Measurements from ENCODE around the gene ZNF500.
"Not testable (repeated sequence)": the region's sequence is repeated elsewhere in the genome, so short reads cannot be mapped to it uniquely, and the experiment has no call there.

ZNF500 gene

DNA sequence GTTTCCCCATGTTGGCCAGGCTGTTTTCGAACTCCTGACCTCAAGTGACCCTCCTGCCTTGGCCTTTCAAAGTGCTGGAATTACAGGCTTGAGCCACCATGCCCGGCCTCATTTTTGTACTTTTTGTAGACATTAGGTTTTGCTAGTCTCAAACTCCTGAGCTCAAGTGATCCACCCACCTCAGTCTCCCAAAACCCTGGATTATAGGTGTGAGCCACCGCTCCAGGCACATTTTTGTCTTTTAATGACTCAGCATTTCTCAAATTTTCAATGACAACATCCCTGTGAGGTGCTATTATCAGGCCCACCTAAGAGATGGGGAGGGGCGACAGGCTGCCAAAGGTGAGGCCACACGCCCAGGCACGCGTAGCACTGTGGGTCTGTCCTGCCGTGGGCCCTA lies 20.1 kb upstream of the ZNF500 start:
- Histone ChIP-seq H3K27ac (ENCODE audit: insufficient read depth, low read depth, low read length, poor library complexity, severe bottlenecking) (no peak overlapping the region), H3K36me3 (ENCODE audit: control insufficient read depth, insufficient read depth, low read length) (no peaks in the 10 kb centered on the region), H3K4me3 (ENCODE audit: insufficient read depth, low read depth, low read length) (no peak overlapping the region), H3K27me3 (ENCODE audit: control insufficient read depth, insufficient read depth, low read length, poor library complexity, severe bottlenecking) (no peaks in the 10 kb centered on the region), H3K9me3 (ENCODE audit: control insufficient read depth, low read length) (no peaks in the 10 kb centered on the region), H3K4me1 (ENCODE audit: control insufficient read depth, insufficient read depth, low read length) (peaks cover 6% of the 10 kb centered on the region)
- WGBS, 2 experiments, result 93 to 95% methylated on average over 8 of the region's 8 CpGs

DNA sequence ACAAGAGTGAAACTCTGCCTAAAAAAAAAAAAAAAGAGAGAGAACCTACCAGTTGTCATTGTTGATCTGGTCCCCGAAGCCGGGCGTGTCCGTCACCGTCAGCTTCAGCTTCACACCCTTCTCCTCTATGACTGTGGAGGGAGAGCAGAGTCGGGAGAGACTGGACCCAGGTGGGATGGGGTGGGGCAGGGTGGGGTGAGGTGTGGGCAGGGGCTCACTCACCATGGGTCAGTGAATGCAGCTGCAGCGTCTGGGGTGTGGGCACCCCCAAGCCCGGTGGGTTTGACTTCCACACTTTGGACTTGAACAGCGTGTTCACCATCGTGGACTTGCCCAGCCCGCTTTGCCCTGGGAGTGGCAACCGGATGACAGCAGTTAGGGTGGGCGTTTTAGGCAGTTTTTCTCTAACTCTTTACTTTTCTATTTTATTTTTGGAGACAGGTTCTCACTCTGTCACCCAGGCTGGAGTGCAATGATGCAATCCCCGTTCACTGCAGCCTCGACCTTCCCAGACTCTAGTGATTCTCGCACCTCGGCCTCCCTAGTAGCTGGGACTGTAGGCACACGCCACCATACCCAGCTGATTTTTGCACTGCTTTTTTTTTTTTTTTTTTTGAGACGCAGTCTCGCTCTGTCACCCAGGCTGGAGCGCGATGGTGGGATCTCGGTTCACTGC lies 18.9 kb upstream of the ZNF500 start:
- Histone ChIP-seq H3K4me3 (ENCODE audit: insufficient read depth, low read depth, low read length) (no peak overlapping the region), H3K9me3 (ENCODE audit: control insufficient read depth, low read length) (no peaks in the 10 kb centered on the region), H3K36me3 (ENCODE audit: control insufficient read depth, insufficient read depth, low read length) (no peaks in the 10 kb centered on the region), H3K27me3 (ENCODE audit: control insufficient read depth, insufficient read depth, low read length, poor library complexity, severe bottlenecking) (no peaks in the 10 kb centered on the region), H3K4me1 (ENCODE audit: control insufficient read depth, insufficient read depth, low read length) (peaks cover 6% of the 10 kb centered on the region), H3K27ac (ENCODE audit: insufficient read depth, low read depth, low read length, poor library complexity, severe bottlenecking) (no peak overlapping the region)
- WGBS, 2 experiments, result 93 to 96% methylated on average over 23 of the region's 23 CpGs

DNA sequence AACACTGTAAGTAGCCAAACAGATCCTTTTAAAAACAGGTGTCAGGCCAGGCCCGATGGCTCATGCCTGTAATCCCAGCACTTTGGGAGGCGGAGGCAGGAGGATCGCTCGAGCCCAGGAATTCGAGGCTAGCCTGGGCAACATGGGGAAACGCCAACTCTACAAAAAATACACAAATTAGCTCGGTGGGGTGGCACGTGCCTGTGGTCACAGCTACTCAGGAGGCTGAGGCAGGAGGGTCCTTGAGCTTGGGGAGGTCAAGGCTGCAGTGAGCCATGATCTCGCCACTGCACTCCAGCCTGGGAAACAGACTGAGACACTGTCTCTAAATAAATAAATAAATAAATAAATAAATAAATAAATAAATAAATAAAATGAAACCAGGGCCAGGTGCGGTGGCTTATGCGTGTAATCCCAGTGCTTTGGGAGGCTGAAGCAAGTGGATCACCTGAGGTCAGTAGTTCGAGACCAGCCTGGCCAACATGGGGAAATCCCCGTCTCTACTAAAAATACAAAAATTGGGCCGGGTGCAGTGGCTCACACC lies 17.6 kb upstream of the ZNF500 start:
- not testable (repeated sequence) for H3K9me3 ChIP-seq (ENCODE audit: control insufficient read depth, low read length); H3K4me3 ChIP-seq (ENCODE audit: insufficient read depth, low read depth, low read length); H3K27me3 ChIP-seq (ENCODE audit: control insufficient read depth, insufficient read depth, low read length, poor library complexity, severe bottlenecking); H3K36me3 ChIP-seq (ENCODE audit: control insufficient read depth, insufficient read depth, low read length); H3K4me1 ChIP-seq (ENCODE audit: control insufficient read depth, insufficient read depth, low read length); H3K27ac ChIP-seq (ENCODE audit: insufficient read depth, low read depth, low read length, poor library complexity, severe bottlenecking)
- WGBS, 2 experiments, result 91 to 95% methylated on average over 14 of the region's 14 CpGs

DNA sequence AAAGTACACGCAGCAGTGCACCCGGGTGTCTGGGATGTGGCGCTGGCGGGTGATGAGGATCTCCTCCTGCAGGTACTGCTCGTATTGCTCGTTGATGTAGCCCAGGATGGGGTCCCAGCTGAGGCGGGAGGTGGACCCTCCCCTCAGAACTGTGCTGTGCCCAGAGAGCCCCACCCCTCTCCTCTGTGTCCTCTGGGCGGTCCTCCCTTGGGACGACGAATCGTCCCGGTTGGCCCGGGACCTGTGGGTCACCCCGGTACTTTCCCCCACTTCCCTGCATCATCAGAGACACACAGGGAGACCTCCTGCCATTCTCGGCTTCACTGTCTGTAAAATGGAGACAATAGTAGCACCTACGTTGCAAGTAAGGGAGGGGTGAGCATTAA lies 17.0 kb upstream of the ZNF500 start:
- Histone ChIP-seq H3K4me3 (ENCODE audit: insufficient read depth, low read depth, low read length) (no peak overlapping the region), H3K4me1 (ENCODE audit: control insufficient read depth, insufficient read depth, low read length) (peaks cover 6% of the 10 kb centered on the region), H3K36me3 (ENCODE audit: control insufficient read depth, insufficient read depth, low read length) (no peaks in the 10 kb centered on the region), H3K27ac (ENCODE audit: insufficient read depth, low read depth, low read length, poor library complexity, severe bottlenecking) (no peak overlapping the region), H3K27me3 (ENCODE audit: control insufficient read depth, insufficient read depth, low read length, poor library complexity, severe bottlenecking) (no peaks in the 10 kb centered on the region), H3K9me3 (ENCODE audit: control insufficient read depth, low read length) (no peaks in the 10 kb centered on the region)
- WGBS, 2 experiments, result 77 to 78% methylated on average over 16 of the region's 16 CpGs

DNA sequence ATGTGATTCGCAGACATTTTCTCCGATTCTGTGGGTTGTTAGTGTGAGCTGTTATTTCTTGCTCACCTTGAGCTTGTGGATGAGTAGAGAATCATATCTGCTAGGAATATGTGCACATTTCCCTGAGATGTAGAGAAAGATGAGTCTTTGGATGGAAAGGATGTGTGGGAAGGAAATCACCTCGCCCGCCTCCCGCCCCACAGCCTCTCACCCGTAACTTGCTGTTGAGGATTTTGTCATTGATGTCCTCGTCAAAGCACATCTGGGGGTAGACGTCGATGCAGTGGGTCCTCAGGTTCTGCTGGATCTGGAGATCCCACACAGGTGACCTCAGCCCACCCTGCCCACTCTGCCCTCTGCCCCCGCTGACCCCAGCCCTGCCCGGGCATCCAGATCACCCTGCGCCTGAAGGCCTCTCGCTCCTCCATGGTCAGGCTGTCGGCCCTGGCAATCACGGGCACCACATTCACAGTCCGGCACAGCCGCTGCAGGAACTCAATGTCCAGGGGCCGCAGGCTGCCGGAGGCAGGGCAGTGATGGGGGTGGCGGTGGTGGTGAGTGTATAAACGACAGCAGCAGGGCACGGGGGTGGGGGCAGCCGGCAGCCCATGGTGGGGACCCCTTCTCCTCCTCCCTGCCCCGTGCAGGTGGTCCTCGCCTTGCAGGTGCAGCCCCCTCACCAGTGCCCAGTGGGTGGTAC lies 16.4 kb upstream of the ZNF500 start:
- Histone ChIP-seq H3K4me3 (ENCODE audit: insufficient read depth, low read depth, low read length) (no peak overlapping the region), H3K4me1 (ENCODE audit: control insufficient read depth, insufficient read depth, low read length) (peaks cover 6% of the 10 kb centered on the region), H3K27me3 (ENCODE audit: control insufficient read depth, insufficient read depth, low read length, poor library complexity, severe bottlenecking) (no peaks in the 10 kb centered on the region), H3K36me3 (ENCODE audit: control insufficient read depth, insufficient read depth, low read length) (no peaks in the 10 kb centered on the region), H3K9me3 (ENCODE audit: control insufficient read depth, low read length) (no peaks in the 10 kb centered on the region), H3K27ac (ENCODE audit: insufficient read depth, low read depth, low read length, poor library complexity, severe bottlenecking) (no peak overlapping the region)
- 93 to 94% methylated on average over 25 of the region's 25 CpGs for WGBS, 2 experiments

DNA sequence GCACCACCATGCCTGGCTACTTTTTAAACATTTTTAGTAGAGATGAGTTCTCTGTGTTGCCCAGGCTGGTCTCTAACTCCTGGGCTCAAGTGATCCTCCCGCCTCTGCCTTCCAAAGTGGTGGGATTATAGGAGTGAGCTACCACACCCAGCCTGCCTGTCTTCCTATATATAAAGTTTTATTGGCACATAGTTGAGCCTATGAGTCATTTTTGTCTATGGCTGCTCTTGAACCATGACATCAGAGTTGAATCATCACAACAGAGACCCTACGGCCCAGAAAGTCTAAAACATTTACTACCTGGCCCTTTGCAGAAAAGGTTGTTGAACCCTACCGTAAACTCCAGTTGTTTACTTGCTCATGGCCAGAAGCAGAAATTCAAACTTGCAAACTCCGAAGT lies 13.3 kb upstream of the ZNF500 start:
- no peaks in the 10 kb centered on the region for H3K27me3 ChIP-seq (ENCODE audit: control insufficient read depth, insufficient read depth, low read length, poor library complexity, severe bottlenecking)
- no peak overlapping the region for H3K4me3 ChIP-seq (ENCODE audit: insufficient read depth, low read depth, low read length)
- no peak overlapping the region for H3K27ac ChIP-seq (ENCODE audit: insufficient read depth, low read depth, low read length, poor library complexity, severe bottlenecking)
- no peaks in the 10 kb centered on the region for H3K9me3 ChIP-seq (ENCODE audit: control insufficient read depth, low read length)
- H3K4me1 ChIP-seq (ENCODE audit: control insufficient read depth, insufficient read depth, low read length), result no peaks in the 10 kb centered on the region
- WGBS, 2 experiments, result 84 to 94% methylated on average over 4 of the region's 4 CpGs
- H3K36me3 ChIP-seq (ENCODE audit: control insufficient read depth, insufficient read depth, low read length), result no peaks in the 10 kb centered on the region

DNA sequence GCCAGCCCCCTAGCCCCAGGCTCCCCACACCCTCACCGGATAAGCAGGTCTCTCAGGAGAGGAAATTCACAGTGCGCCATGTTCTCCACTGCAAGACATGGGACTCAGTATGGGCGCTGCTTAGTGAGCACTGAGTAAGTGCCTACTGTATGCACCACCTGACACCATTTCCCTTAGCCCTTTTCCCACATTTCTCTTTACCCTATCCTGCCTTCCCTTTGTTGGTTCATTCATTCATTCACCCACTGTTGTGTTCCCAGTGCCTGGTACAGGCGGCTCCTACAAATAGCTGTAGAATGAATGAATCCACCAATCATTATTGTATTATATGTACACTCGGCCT lies 11.1 kb upstream of the ZNF500 start:
- no peaks in the 10 kb centered on the region for H3K9me3 ChIP-seq (ENCODE audit: control insufficient read depth, low read length)
- no peaks in the 10 kb centered on the region for H3K36me3 ChIP-seq (ENCODE audit: control insufficient read depth, insufficient read depth, low read length)
- no peak overlapping the region for H3K4me3 ChIP-seq (ENCODE audit: insufficient read depth, low read depth, low read length)
- H3K4me1 ChIP-seq (ENCODE audit: control insufficient read depth, insufficient read depth, low read length), result no peaks in the 10 kb centered on the region
- WGBS, 2 experiments, result 81 to 89% methylated on average over 5 of the region's 5 CpGs
- H3K27ac ChIP-seq (ENCODE audit: insufficient read depth, low read depth, low read length, poor library complexity, severe bottlenecking), result no peak overlapping the region
- H3K27me3 ChIP-seq (ENCODE audit: control insufficient read depth, insufficient read depth, low read length, poor library complexity, severe bottlenecking), result no peaks in the 10 kb centered on the region

DNA sequence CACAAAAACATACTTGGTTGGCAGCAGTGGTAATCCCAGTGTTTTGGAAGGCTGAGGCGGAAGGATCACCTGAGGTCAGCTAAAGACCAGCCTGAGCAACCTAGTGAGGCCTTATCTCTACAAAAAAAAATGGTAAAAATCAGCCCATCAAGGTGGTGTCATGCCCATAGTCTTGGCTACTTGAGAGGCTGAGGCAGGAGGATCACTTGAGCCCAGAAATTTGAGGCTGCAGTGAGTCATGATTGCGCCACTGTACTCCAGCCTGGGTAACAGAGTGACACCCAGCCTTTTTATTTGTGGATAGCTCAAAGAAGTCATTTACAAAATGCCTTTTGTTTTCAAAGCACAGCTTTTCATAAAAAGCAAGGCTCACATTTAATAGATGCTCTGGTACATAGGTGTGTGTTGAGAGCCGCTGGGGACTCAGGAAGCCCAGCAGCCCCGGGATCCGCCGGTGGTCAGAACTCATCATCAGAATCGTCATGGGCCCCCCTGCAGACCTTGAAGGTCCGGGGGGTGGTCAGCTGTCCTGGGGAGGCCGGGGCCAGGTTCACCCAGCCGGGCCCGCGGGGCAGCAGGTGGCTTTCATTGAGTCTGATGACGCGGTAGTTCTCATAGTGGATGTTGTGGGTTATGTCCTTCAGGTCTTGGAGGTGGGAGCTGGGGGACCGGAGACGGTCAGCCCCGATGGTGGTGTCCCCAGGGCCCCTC lies 10.5 kb upstream of the ZNF500 start:
- WGBS, 2 experiments, result 88 to 91% methylated on average over 17 of the region's 17 CpGs

DNA sequence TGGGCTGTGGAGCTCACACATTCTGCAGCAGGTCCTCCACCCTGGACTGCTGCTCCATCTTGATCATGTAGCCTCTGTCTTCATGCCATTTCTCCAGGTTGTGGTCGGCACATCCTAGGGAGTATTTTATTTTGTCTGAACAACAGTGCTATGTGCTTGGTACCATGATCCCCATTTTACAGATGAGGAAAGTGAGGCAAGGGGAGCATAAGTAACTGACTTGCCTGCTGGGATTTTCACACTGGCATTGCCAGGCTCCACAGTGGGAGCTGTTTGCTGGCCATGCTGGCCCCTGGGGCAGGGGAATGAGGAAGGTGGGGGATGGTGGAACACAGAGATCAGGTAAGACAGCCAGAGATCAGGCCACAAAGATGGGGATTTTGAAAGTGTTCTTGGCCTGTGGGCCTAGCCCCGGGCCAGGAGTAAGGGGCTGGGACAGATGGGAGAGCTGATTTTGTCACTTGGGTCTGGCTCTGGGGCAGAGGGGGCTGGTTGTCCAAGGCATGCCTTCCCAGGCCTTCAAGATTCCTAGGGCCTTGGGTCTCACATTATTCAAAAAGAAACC lies 9.3 kb upstream of the ZNF500 start:
- Histone ChIP-seq H3K9me3 (ENCODE audit: control insufficient read depth, low read length) (no peaks in the 10 kb centered on the region), H3K4me3 (ENCODE audit: insufficient read depth, low read depth, low read length) (no peak overlapping the region), H3K27me3 (ENCODE audit: control insufficient read depth, insufficient read depth, low read length, poor library complexity, severe bottlenecking) (no peaks in the 10 kb centered on the region), H3K4me1 (ENCODE audit: control insufficient read depth, insufficient read depth, low read length) (no peaks in the 10 kb centered on the region), H3K27ac (ENCODE audit: insufficient read depth, low read depth, low read length, poor library complexity, severe bottlenecking) (no peak overlapping the region), H3K36me3 (ENCODE audit: control insufficient read depth, insufficient read depth, low read length) (no peaks in the 10 kb centered on the region)
- 93 to 96% methylated on average over 2 of the region's 2 CpGs for WGBS, 2 experiments

More for the DNA sequence above, 10.5 kb upstream of the ZNF500 start:
- Histone ChIP-seq H3K27ac (ENCODE audit: insufficient read depth, low read depth, low read length, poor library complexity, severe bottlenecking) (no peak overlapping the region), H3K9me3 (ENCODE audit: control insufficient read depth, low read length) (no peaks in the 10 kb centered on the region), H3K4me1 (ENCODE audit: control insufficient read depth, insufficient read depth, low read length) (no peaks in the 10 kb centered on the region), H3K4me3 (ENCODE audit: insufficient read depth, low read depth, low read length) (no peak overlapping the region), H3K27me3 (ENCODE audit: control insufficient read depth, insufficient read depth, low read length, poor library complexity, severe bottlenecking) (no peaks in the 10 kb centered on the region), H3K36me3 (ENCODE audit: control insufficient read depth, insufficient read depth, low read length) (no peaks in the 10 kb centered on the region)

DNA sequence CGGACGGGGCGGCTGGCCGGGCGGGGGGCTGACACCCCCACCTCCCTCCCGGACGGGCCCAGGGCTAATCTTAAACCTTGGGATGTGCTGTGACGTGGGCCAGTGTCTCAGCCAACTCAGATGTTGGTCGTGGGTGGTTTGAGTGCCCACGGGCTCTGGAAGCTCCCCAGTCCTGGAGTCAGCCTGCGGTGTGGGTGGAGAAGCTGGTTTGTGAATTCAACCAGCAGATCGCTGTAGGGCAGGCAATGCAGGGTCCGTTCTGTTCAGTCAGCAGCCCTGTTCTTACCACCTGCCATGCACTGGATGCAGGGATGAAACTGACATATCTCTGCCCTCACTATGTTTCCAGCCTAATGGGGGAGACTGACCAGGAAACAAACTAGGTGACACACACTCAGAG lies 8.0 kb upstream of the ZNF500 start:
- H3K4me3 ChIP-seq (ENCODE audit: insufficient read depth, low read depth, low read length), result no peak overlapping the region
- H3K27ac ChIP-seq (ENCODE audit: insufficient read depth, low read depth, low read length, poor library complexity, severe bottlenecking), result no peak overlapping the region
- no peaks in the 10 kb centered on the region for H3K4me1 ChIP-seq (ENCODE audit: control insufficient read depth, insufficient read depth, low read length)
- no peaks in the 10 kb centered on the region for H3K9me3 ChIP-seq (ENCODE audit: control insufficient read depth, low read length)
- WGBS, 2 experiments, result 94 to 95% methylated on average over 13 of the region's 13 CpGs
- no peaks in the 10 kb centered on the region for H3K36me3 ChIP-seq (ENCODE audit: control insufficient read depth, insufficient read depth, low read length)
- H3K27me3 ChIP-seq (ENCODE audit: control insufficient read depth, insufficient read depth, low read length, poor library complexity, severe bottlenecking), result no peaks in the 10 kb centered on the region
